Colonic mucosa (tissue), 4 donors: ENCODE data around the gene ITLN1. TPM values are rescaled to one million over a fixed set of nuclear protein-coding genes. Genes with fewer than 3 reads are reported as not detected.
"Not testable (repeated sequence)": the region's sequence is repeated elsewhere in the genome, so short reads cannot be mapped to it uniquely, and the experiment has no call there.

Experiments used
- DNase-seq: peaks from one replicate; pipeline ENCODE4 v3.0.0-alpha.2; 2020
- H3K27ac ChIP-seq: fragments of 200-600 bp; one replicate; pipeline ENCODE4 v1.8.0; 2021
- H3K27me3 ChIP-seq: fragments of 200-600 bp; one replicate; pipeline ENCODE4 v1.8.0; 2021
- H3K36me3 ChIP-seq: fragments of 200-600 bp; one replicate; pipeline ENCODE4 v1.8.0; 2021
- H3K4me1 ChIP-seq: fragments of 200-600 bp; one replicate; pipeline ENCODE4 v1.8.0; 2021; ENCODE audit warnings: mild to moderate bottlenecking
- H3K4me3 ChIP-seq: fragments of 200-600 bp; one replicate; pipeline ENCODE4 v1.8.0; 2021
- H3K9ac ChIP-seq, 2 donors: one replicate each; pipeline ENCODE4 v1.7.0; 2013; ENCODE audit warnings: control low read depth in 2 of 2, low read depth in 2 of 2, low read length in 2 of 2
- H3K9me3 ChIP-seq: fragments of 200-600 bp; one replicate; pipeline ENCODE4 v1.8.0; 2021
- intact Hi-C: fragments of 100-400 bp; cut with DNase I; formaldehyde crosslinking; loops from one replicate; pipeline ENCODE4 v1.14.1; 2022
- total RNA-seq, 2 donors: library from RNA; stranded (reverse); fragmentation: NEBNext Ultra II Directional in 1 of 2; extraction: Animal tissue kit (Norgen Biotek cat#: 25700) in 1 of 2; gene quantifications; one replicate each; pipeline ENCODE4 v1.2.1, GENCODE V29; 2021
- TF ChIP-seq, protein P1 (sequence below): fragments of 200-600 bp; IDR thresholded peaks from one replicate; pipeline ENCODE4 v1.8.0; 2022; ENCODE audit warnings: antibody characterized with exemption, mild to moderate bottlenecking
- donor health status: healthy.
- donor health status: DM: no; HTN: no; CAD: no.
- donor health status: DM: no; HTN: no; CAD: no.

Gene ITLN1
- total RNA-seq, result 100 to 1,000 TPM; 164 to 256 TPM

DNA sequence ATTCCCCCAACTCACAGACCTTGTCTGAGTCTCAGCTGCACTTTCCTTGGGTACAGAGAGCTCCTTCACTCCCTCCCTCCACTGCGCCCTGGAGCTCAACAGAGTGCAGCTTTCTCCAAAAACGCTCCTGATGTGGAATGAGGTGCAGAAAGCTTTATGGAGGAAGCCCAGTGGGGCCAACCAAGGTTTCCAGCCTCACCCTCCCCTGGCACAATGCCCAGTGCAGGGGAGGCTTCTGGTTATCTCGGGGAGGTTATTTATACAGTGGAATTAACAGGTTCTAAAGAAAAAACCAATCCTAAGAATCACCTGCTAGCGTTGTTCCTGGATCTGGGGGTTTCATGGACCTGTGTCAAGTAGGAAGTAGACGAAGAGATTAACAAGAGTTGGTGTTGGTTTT lies at the start of gene ITLN1:
Gene ITLN1, minus strand, starts transcription at position 139 of the 400 bp plus-strand sequence. CDS start 303 bp downstream, outside the sequence.
- peak; percentile 30 for DNase-seq
- intact Hi-C loops, result no loop called here
- TF ChIP-seq, protein P1, sequence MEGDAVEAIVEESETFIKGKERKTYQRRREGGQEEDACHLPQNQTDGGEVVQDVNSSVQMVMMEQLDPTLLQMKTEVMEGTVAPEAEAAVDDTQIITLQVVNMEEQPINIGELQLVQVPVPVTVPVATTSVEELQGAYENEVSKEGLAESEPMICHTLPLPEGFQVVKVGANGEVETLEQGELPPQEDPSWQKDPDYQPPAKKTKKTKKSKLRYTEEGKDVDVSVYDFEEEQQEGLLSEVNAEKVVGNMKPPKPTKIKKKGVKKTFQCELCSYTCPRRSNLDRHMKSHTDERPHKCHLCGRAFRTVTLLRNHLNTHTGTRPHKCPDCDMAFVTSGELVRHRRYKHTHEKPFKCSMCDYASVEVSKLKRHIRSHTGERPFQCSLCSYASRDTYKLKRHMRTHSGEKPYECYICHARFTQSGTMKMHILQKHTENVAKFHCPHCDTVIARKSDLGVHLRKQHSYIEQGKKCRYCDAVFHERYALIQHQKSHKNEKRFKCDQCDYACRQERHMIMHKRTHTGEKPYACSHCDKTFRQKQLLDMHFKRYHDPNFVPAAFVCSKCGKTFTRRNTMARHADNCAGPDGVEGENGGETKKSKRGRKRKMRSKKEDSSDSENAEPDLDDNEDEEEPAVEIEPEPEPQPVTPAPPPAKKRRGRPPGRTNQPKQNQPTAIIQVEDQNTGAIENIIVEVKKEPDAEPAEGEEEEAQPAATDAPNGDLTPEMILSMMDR, result no peak

DNA sequence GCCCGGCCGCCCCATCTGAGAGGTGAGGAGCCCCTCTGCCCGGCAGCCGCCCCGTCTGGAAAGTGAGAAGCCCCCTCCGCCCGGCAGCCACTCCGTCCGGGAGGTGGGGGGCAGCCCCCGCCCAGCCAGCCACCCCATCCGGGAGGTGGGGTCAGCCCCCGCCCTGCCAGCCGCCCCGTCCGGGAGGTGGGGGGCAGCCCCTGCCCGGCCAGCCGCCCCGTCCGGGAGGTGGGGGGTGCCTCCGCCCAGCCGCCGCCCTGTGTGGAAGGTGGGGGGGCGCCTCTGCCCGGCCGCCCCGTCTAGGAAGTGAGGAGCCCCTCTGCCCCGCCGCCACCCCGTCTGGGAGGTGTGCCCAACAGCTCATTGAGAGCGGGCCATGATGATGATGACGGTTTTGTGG lies 48.3 kb upstream of the ITLN1 start:
- H3K27ac ChIP-seq, DNase-seq, H3K9ac ChIP-seq, intact Hi-C loops, H3K27me3 ChIP-seq, H3K36me3 ChIP-seq, H3K4me1 ChIP-seq, H3K9me3 ChIP-seq, H3K4me3 ChIP-seq: not testable (repeated sequence)

More for the DNA sequence above, at the start of gene ITLN1:
- Histone ChIP-seq H3K27me3 (no peaks in the 10 kb centered on the region), H3K36me3 (no peaks in the 10 kb centered on the region), H3K9ac (no peak within 1 kb of the TSS), H3K4me3 (no peak within 1 kb of the TSS), H3K4me1 (no peaks in the 10 kb centered on the region), H3K27ac (no peak within 1 kb of the TSS), H3K9me3 (no peaks in the 10 kb centered on the region)

DNA sequence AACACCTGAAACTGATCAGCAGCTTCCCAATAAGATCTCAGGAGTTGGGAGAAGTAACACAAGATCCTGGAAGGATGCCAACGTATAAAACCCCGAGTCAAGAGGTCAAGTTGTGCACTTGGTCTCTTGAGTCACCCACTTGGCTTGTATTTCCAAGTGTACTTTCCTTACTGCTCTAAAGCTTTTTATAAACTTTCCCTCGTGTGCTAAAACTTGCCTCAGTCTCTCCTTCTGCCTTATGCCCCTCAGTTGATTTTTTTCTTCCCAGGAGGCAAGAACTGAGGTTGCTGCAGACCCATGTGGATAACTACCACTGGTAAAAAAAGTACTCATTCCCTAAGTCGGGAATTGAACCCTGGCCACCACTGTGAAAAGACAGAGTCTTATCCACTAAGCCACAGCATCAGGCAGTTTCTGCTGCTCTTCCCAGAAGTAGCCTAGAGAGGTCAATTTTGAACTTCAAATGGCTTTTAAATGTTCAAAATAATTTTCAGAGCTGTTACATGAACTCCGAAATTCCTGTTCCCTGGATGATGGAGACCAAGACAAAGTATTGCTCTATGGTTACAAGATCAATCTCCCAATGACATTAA lies 40.8 kb upstream of the ITLN1 start:
- no peak for DNase-seq
- TF ChIP-seq, protein P1, result no peak
- Histone ChIP-seq H3K27me3 (no peaks in the 10 kb centered on the region), H3K9ac (no peak overlapping the region), H3K4me3 (no peak overlapping the region), H3K27ac (no peak overlapping the region), H3K9me3 (no peaks in the 10 kb centered on the region), H3K4me1 (no peaks in the 10 kb centered on the region), H3K36me3 (no peaks in the 10 kb centered on the region)
- intact Hi-C loops, result no loop called here

DNA sequence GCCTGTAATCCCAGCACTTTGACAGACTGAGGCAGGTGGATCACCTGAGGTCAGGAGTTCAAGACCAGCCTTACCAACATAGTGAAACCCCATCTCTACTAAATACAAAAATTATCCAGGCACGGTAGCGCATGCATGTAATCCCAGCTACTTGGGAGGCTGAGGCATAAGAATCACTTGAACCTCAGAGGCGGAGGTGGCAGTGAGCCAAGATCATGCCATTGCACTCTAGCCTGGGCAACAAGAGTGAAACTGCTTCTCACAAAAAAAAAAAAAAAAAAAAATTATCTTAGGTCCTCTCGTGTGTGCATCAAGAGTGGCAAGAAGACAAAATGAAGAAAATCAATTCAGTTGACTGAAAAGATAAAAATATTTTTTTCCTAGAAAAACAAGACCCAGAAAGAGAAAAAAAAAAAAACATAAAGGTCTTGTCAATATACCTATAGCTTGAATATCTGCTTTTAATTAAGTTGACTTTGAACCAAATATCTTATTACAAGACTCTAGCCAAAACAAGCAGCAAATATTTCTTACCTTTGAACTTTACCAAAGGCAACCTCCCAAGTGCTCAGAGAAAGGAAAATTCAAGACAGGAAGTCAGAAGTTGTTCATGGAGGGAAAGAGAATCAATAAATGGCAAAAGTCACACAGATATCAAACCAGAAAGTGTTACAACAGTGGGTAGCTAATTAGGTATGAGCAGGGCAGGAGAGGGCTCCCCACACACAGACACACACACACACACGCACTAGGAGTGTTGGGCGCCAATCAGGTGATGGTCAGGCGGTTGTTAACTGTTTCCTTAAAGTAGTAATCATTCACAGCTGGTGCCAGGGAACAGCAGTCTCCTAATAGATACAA lies 40.0 kb upstream of the ITLN1 start:
- H3K4me1 ChIP-seq, result no peaks in the 10 kb centered on the region
- H3K27me3 ChIP-seq, result no peaks in the 10 kb centered on the region
- no peak for DNase-seq
- no peak overlapping the region for H3K9ac ChIP-seq
- TF ChIP-seq, protein P1, result no peak
- H3K9me3 ChIP-seq, result no peaks in the 10 kb centered on the region
- H3K4me3 ChIP-seq, result no peak overlapping the region
- intact Hi-C loops, result no loop called here
- no peak overlapping the region for H3K27ac ChIP-seq
- no peaks in the 10 kb centered on the region for H3K36me3 ChIP-seq

DNA sequence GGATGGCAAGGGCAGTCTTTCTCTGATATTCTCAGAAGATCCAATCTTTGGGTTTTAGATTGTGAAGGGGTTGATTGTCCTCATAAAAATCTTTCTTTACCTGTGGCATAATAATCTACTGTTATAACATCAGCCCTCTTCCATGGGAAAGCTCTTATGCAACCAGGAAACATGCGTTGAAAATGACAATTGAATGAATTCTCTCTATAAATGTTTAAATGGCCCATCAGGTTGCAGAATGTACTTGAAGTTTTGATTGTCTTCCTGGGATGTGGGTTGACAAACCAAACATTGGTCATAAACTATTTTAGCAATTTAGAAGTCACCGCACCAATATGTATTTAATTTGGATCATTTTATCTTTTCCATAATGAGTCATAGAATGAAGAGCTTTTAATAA lies 31.7 kb upstream of the ITLN1 start:
- no peak for DNase-seq
- intact Hi-C loops, result no loop called here
- H3K36me3 ChIP-seq, result no peaks in the 10 kb centered on the region
- H3K9me3 ChIP-seq, result no peaks in the 10 kb centered on the region
- H3K9ac ChIP-seq, result no peak overlapping the region
- no peak overlapping the region for H3K4me3 ChIP-seq
- H3K4me1 ChIP-seq, result no peaks in the 10 kb centered on the region
- H3K27me3 ChIP-seq, result no peaks in the 10 kb centered on the region
- H3K27ac ChIP-seq, result no peak overlapping the region
- TF ChIP-seq, protein P1, result no peak

DNA sequence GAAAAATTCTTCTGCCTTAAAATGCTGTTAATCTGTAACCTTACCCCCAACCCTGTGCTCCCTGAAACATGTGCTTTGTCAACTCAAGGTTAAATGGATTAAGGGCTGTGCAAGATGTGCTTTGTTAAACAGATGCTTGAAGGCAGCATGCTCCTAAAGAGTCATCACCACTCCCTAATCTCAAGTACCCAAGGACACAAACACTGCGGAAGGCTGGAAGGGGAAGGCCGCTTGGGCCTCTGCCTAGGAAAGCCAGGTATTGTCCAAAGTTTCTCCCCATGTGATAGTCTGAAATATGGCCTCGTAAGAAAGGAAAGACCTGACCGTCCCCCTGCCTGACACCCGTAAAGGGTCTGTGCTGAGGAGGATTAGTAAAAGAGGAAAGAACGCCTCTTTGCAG lies 28.2 kb upstream of the ITLN1 start:
- DNase-seq, H3K27ac ChIP-seq, H3K9ac ChIP-seq, H3K36me3 ChIP-seq, H3K4me3 ChIP-seq, H3K4me1 ChIP-seq, intact Hi-C loops, H3K27me3 ChIP-seq, H3K9me3 ChIP-seq: not testable (repeated sequence)
